GM12872 (cell line): ENCODE data around the gene HOXD10.

Experiments
- CTCF ChIP-seq: IDR thresholded peaks from 3 replicates; pipeline ENCODE4 v1.5.1; 2011; ENCODE audit warnings: low read depth, mild to moderate bottlenecking, low read length, moderate library complexity; ENCODE audit not compliant: insufficient read depth

HOXD10 gene

GRCh38 chr2:176104316-176105077 is 12.1 kb upstream of the HOXD10 start:
- TF ChIP-seq CTCF: no peak

GRCh38 chr2:176105078-176105729 is 11.4 kb upstream of the HOXD10 start:
- no peak for TF ChIP-seq CTCF

GRCh38 chr2:176105730-176106580 is 10.6 kb upstream of the HOXD10 start:
- no peak for TF ChIP-seq CTCF

- no peak for TF ChIP-seq CTCF
These were observed 9.7 kb upstream of the HOXD10 start, which contains the start of gene HOXD11 for GRCh38 chr2:176106581-176107539. TSS of gene HOXD11 (plus strand) at chr2:176107280. CDS start at chr2:176107356, 76 bp downstream.

- no peak for TF ChIP-seq CTCF
These were observed 8.8 kb upstream of the HOXD10 start for GRCh38 chr2:176107731-176108181.

GRCh38 chr2:176109192-176109901 is 7.2 kb upstream of the HOXD10 start:
- TF ChIP-seq CTCF: no peak
